ENCODE data around the gene TMEM63B.

The TMEM63B gene

DNA sequence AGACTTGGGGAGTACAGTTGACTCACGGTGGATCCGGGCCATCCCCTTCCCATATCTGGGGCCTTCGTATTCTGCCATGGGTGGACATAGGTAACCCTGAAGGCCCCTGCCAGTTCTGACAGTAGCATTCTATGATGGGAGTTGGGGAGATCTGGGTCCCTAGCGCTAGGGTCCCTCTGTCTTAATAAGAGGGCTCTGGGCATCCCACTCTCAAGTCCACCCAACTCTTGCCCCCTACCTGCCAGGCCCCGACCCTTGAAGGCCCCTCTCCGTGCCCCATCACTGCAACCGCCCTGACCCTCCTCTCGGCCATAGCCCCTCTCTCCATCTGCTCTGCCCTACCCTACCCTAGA lies 24.7 kb downstream of the TMEM63B start:
- TF ChIP-seq, protein P1, sequence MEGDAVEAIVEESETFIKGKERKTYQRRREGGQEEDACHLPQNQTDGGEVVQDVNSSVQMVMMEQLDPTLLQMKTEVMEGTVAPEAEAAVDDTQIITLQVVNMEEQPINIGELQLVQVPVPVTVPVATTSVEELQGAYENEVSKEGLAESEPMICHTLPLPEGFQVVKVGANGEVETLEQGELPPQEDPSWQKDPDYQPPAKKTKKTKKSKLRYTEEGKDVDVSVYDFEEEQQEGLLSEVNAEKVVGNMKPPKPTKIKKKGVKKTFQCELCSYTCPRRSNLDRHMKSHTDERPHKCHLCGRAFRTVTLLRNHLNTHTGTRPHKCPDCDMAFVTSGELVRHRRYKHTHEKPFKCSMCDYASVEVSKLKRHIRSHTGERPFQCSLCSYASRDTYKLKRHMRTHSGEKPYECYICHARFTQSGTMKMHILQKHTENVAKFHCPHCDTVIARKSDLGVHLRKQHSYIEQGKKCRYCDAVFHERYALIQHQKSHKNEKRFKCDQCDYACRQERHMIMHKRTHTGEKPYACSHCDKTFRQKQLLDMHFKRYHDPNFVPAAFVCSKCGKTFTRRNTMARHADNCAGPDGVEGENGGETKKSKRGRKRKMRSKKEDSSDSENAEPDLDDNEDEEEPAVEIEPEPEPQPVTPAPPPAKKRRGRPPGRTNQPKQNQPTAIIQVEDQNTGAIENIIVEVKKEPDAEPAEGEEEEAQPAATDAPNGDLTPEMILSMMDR (IDR thresholded peaks at IDR 0.05; ENCODE audit: low read length, missing control alignments), result no peak
- no peak for DNase-seq (ENCODE audit: low read depth)
- no peak overlapping the region for H3K4me3 ChIP-seq (replicated peaks; ENCODE audit: low read depth, low read length)

DNA sequence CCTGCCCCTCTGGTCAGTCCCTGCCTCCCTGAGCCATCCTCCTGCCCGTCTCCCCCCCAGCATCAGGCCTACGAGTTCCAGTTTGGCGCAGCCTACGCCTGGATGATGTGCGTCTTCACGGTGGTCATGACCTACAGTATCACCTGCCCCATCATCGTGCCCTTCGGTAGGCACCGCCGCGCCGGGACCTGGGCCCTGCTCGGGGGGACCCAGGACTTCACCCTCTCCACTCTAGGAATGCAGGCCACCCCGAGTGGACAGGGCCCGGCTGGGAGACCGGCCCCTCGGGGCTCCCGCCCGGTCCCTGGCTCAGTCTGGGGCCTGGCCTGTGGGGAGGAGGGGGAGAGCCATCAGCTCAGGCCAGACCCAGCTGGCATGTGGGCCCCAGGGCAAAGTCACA lies 25.2 kb downstream of the TMEM63B start:
- TF ChIP-seq, protein P1 (IDR thresholded peaks at IDR 0.05; ENCODE audit: low read length, missing control alignments), result no peak
- DNase-seq (ENCODE audit: low read depth), result no peak
- H3K4me3 ChIP-seq (replicated peaks; ENCODE audit: low read depth, low read length), result no peak overlapping the region

DNA sequence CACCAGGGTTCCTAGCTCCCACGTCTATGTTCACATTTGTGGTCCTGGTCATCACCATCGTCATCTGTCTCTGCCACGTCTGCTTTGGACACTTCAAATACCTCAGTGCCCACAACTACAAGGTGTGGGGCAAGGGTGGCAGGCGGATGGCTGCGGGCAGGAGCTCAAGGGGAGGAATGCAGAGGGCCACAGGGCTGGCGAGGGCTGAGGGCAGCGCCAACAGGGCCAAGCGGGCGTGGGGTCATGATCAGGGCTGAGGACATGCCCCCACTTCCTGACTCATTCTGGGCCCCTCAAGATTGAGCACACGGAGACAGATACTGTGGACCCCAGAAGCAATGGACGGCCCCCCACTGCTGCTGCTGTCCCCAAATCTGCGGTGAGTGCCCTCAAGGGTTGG lies 26.7 kb downstream of the TMEM63B start:
- TF ChIP-seq, protein P1 (IDR thresholded peaks at IDR 0.05; ENCODE audit: low read length, missing control alignments), result no peak
- no peak overlapping the region for H3K4me3 ChIP-seq (replicated peaks; ENCODE audit: low read depth, low read length)
- no peak for DNase-seq (ENCODE audit: low read depth)

DNA sequence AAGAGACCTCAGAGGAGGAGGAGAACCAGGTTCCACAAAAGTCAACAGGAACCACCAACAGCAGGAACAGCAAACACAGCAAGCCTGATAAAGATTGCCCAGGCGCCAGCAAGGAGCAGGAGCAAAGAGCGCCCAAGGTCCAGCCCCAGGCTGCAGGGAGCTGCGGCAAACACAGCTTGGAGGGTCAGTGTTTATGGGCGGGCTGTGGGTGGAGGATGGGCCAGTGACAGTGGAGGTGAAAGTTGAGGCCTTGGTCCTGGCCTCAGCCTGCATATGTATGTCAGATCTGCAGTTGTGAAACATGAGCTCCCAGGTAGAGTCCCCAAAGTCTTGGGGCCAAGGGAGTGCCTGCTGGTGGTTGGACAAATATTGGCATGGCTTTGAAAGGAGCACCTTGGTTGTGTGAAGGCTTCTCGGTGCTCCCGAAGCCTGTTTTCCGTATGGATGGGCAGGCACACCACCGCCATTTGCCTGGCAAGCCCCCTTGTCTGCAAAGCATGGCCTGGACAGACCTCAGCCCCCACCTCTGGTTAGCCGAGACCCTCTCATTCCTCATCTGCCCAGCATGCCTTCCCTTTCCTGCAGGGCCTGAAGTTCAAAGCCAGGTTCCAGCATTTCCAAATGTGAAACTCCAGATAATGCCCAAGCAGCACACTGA lies 29.3 kb downstream of the TMEM63B start:
- no peak overlapping the region for H3K4me3 ChIP-seq (replicated peaks; ENCODE audit: low read depth, low read length)
- DNase-seq (ENCODE audit: low read depth), result no peak
- TF ChIP-seq, protein P1 (IDR thresholded peaks at IDR 0.05; ENCODE audit: low read length, missing control alignments), result no peak

DNA sequence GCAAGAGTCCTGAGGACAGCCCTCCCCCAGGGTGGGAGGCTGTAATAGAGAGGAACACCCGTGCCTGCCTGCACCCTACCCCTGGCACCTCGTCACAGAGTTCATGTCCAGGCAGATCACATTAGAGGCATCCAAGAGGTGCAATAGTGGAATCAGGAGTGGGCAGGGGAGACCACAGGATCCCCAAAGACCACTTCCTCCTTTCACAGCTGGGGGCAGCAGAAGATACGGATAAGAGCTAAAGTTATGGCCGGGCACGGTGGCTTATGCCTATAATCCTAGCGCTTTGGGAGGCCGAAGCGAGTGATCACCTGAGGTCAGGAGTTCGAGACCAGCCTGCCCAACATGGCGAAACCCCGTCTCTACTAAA lies 29.8 kb downstream of the TMEM63B start:
- DNase-seq (ENCODE audit: low read depth), result no peak
- TF ChIP-seq, protein P1 (IDR thresholded peaks at IDR 0.05; ENCODE audit: low read length, missing control alignments), result no peak
- no peak overlapping the region for H3K4me3 ChIP-seq (replicated peaks; ENCODE audit: low read depth, low read length)

DNA sequence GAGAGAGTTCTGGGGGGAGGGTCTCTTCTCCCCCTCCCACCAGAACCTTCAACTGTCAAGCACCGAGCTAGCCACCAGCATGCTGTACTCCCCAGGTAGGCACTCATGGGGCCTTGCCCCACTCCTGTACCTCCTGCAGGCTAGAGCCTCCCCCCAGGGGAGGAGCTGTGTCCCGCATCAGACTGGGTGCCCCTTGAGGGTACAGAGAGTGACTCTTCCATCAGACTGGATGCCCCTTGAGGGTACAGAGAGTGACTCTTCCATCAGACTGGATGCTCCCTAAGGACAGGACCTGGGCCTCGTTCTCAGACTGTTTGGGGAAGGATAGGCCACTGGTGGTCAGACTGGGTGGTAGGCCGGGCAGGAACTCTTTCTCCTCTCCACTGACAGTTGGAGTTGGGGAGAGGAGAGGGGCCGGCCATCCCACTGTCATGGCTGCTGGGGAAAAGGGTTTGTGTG lies 31.4 kb downstream of the TMEM63B start, which contains the start of gene CAPN11:
Gene CAPN11 (plus strand): TSS at position 51 of the 459 bp plus-strand sequence. CDS start 29 bp downstream, at position 80.
- no peak for DNase-seq (ENCODE audit: low read depth)
- no peak within 1 kb of the TSS for H3K4me3 ChIP-seq (replicated peaks; ENCODE audit: low read depth, low read length)
- TF ChIP-seq, protein P1 (IDR thresholded peaks at IDR 0.05; ENCODE audit: low read length, missing control alignments), result no peak

DNA sequence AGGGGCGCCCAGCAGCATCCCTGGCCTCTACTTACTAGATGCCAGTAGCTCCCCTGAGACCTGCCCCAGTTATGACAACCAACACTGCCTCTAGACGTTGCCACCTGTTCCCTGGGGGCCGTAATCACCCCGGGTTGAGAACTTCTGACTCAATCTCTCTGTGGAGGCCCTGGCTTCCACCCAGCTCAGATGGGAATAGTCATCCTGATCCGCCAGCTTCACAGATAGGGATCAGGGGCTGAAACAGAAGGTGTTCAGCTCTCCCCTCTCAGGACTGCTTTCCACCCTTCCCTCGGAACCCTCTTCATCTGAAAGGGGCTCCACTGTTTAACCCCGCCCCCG lies 34.6 kb downstream of the TMEM63B start:
- TF ChIP-seq, protein P1 (IDR thresholded peaks at IDR 0.05; ENCODE audit: low read length, missing control alignments), result no peak
- peak; percentile 15 for DNase-seq (ENCODE audit: low read depth)
- H3K4me3 ChIP-seq (replicated peaks; ENCODE audit: low read depth, low read length), result no peak overlapping the region
